ENCODE measurements around the gene DLEU7.

Gene DLEU7

DNA sequence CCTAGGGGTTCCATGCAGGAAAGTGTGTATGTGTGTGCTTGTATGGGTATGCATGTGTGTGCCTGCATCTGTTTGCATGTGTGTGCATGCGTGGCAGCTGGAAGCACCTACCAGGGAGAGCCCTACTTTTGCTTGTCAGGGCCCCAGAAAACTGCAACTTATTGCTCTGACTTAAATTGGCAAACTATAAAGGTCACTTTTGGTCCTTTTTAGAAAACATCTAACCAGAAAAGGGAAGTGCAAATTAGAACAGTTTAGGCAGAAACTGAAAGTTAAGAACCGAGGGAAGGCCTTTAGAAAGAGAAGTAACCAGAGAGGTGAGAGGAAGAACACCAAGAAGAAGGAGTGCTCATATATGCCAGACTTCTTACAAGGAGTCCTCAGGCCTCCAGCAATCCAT, 32.5 kb downstream of the DLEU7 start:
- peak; percentile 72 for DNase-seq (ENCODE audit: low read depth)
- TF ChIP-seq, protein P1, sequence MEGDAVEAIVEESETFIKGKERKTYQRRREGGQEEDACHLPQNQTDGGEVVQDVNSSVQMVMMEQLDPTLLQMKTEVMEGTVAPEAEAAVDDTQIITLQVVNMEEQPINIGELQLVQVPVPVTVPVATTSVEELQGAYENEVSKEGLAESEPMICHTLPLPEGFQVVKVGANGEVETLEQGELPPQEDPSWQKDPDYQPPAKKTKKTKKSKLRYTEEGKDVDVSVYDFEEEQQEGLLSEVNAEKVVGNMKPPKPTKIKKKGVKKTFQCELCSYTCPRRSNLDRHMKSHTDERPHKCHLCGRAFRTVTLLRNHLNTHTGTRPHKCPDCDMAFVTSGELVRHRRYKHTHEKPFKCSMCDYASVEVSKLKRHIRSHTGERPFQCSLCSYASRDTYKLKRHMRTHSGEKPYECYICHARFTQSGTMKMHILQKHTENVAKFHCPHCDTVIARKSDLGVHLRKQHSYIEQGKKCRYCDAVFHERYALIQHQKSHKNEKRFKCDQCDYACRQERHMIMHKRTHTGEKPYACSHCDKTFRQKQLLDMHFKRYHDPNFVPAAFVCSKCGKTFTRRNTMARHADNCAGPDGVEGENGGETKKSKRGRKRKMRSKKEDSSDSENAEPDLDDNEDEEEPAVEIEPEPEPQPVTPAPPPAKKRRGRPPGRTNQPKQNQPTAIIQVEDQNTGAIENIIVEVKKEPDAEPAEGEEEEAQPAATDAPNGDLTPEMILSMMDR (IDR thresholded peaks at IDR 0.05; ENCODE audit: low read depth, low read length, missing control alignments): no peak
- H3K4me3 ChIP-seq (ENCODE audit: low read depth, low read length): no peak overlapping the region

DNA sequence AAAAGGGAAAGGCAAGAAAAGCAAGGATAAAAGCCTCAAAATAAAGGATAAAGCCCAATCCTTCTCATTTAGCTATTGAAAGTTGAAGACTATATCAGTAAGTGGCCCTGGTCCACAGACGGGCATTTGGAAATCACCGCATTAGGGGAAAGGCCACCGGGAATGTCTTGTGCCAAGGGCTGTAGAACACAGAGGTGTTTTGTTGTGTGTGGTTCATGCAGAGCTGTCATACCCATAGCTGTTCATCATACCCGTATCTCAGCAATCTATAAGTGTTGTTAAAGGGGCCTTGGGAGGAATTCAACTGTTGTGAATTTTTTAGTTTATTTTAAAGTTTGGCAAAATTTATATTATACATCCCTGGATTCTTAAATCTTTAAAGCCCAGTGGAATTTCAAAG, 33.0 kb downstream of the DLEU7 start:
- no peak for DNase-seq (ENCODE audit: low read depth)
- no peak overlapping the region for H3K4me3 ChIP-seq (ENCODE audit: low read depth, low read length)
- TF ChIP-seq, protein P1 (IDR thresholded peaks at IDR 0.05; ENCODE audit: low read depth, low read length, missing control alignments): no peak

GRCh38 chr13:50809133-50810090, 34.1 kb downstream of the DLEU7 start:
- TF ChIP-seq, protein P1 (IDR thresholded peaks at IDR 0.05; ENCODE audit: low read depth, low read length, missing control alignments): no peak
- no peak for DNase-seq (ENCODE audit: low read depth)
- no peak overlapping the region for H3K4me3 ChIP-seq (ENCODE audit: low read depth, low read length)

GRCh38 chr13:50805805-50806204, 37.7 kb downstream of the DLEU7 start:
- H3K4me3 ChIP-seq (ENCODE audit: low read depth, low read length): no peak overlapping the region
- no peak for DNase-seq (ENCODE audit: low read depth)
- TF ChIP-seq, protein P1 (IDR thresholded peaks at IDR 0.05; ENCODE audit: low read depth, low read length, missing control alignments): no peak

DNA sequence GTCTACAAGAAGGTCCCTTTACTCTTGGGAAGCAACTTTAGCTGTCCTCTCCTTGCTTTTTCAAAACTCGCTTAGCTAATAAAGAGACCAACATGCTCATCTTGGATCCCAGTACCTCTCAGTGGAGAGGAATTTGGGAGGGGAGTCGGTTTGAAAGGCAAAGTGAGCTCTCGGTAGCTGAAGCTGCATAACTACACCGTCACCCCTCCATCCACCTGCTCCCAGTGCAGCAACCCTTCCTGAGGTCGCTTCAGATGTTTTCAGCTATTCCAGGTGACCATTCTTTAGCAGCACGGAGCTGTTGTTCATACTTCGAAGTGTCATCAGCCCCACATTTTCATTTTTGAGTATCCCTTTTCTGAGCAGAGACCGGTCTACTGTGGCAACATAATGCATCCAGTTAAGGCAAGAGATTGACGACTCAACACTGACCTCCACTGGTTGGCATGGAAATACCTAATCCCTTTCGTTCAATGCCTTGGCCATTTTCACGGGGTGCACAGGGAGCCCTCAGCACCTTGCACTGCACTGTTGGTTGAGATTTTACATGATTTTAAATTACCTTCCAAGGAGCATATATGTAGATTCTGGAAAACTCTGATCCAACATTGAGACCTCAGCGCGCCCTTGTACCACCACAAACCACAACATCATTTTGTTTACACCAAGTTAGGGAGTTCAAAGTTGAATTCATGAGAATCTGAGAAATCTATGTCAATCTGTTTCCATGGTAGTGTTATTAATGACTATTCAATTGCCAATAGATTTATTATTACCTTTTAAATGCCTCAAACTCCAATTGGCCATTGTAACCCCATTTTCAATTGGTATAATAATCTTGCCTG, 42.2 kb downstream of the DLEU7 start:
- H3K4me3 ChIP-seq (ENCODE audit: low read depth, low read length): no peak overlapping the region
- TF ChIP-seq, protein P1 (IDR thresholded peaks at IDR 0.05; ENCODE audit: low read depth, low read length, missing control alignments): peak; percentile 81
- peak; percentile 64 for DNase-seq (ENCODE audit: low read depth)

- TF ChIP-seq, protein P1 (IDR thresholded peaks at IDR 0.05; ENCODE audit: low read depth, low read length, missing control alignments): no peak
- no peak for DNase-seq (ENCODE audit: low read depth)
- no peak overlapping the region for H3K4me3 ChIP-seq (ENCODE audit: low read depth, low read length)
Observed at GRCh38 chr13:50800091-50800739, 43.3 kb downstream of the DLEU7 start.
